IMR-90 (cell line): ENCODE data around the gene STOX1.

Source experiments
- CEBPB ChIP-seq: IDR thresholded peaks from 2 replicates; pipeline ENCODE4 v1.6.1; 2012; ENCODE audit warnings: low read depth, low read length, improper control_type of control experiment
- CTCF ChIP-seq: conservative IDR thresholded peaks from 2 replicates; pipeline ENCODE4 v1.5.1; 2012; ENCODE audit warnings: mild to moderate bottlenecking, low read depth, low read length, improper control_type of control experiment
- ELK1 ChIP-seq: fragments of 150-350 bp; IDR thresholded peaks from 2 replicates; pipeline ENCODE4 v1.6.1; 2016; ENCODE audit warnings: low read depth, mild to moderate bottlenecking, low read length, moderate library complexity, borderline replicate concordance
- FOS ChIP-seq: fragments of 150-350 bp; IDR thresholded peaks from 2 replicates; pipeline ENCODE4 v1.6.1; 2016; ENCODE audit warnings: low read depth, low read length
- MAFK ChIP-seq: IDR thresholded peaks from 2 replicates; pipeline ENCODE4 v1.6.1; 2012; ENCODE audit warnings: low read depth, low read length, improper control_type of control experiment
- MAZ ChIP-seq: IDR thresholded peaks from 2 replicates; pipeline ENCODE4 v1.6.1; 2012; ENCODE audit warnings: low read depth, mild to moderate bottlenecking, low read length, improper control_type of control experiment, moderate library complexity, borderline replicate concordance
- MXI1 ChIP-seq: IDR thresholded peaks from 2 replicates; pipeline ENCODE4 v1.6.1; 2012; ENCODE audit warnings: low read depth, mild to moderate bottlenecking, low read length, moderate library complexity, borderline replicate concordance
- POLR2A ChIP-seq: IDR thresholded peaks from 2 replicates; pipeline ENCODE4 v1.6.1; 2012; ENCODE audit warnings: mild to moderate bottlenecking, low read depth, low read length
- RAD21 ChIP-seq: IDR thresholded peaks from 2 replicates; pipeline ENCODE4 v1.6.1; 2012; ENCODE audit warnings: low read length, improper control_type of control experiment
- RFX5 ChIP-seq: IDR thresholded peaks from 2 replicates; pipeline ENCODE4 v1.8.0; 2012; ENCODE audit warnings: low read depth, mild to moderate bottlenecking, low read length, moderate library complexity
- SMC3 ChIP-seq: fragments of 150-350 bp; IDR thresholded peaks from 2 replicates; pipeline ENCODE4 v1.6.1; 2016; ENCODE audit warnings: low read depth, mild to moderate bottlenecking, antibody characterized with exemption, low read length, moderate library complexity
- USF2 ChIP-seq: fragments of 150-350 bp; IDR thresholded peaks from 2 replicates; pipeline ENCODE4 v1.6.1; 2017; ENCODE audit warnings: mild to moderate bottlenecking, antibody characterized with exemption, low read length, low read depth

- no peak for TF ChIP-seq USF2
- TF ChIP-seq CTCF, result no peak
- TF ChIP-seq SMC3, result no peak
- no peak for TF ChIP-seq POLR2A
- no peak for TF ChIP-seq RAD21
- no peak for TF ChIP-seq MAZ
- TF ChIP-seq MAFK, result no peak
- no peak for TF ChIP-seq MXI1
- TF ChIP-seq RFX5, result no peak
- TF ChIP-seq ELK1, result no peak
- TF ChIP-seq FOS, result no peak
- TF ChIP-seq CEBPB, result no peak
These were observed 4.7 kb downstream of the STOX1 start for GRCh38 chr10:68831961-68832455.
